Upper lobe of left lung (tissue), 6 donors: ENCODE results near the gene NAA25. TPM values are rescaled to one million over a fixed set of nuclear protein-coding genes. Genes with fewer than 3 reads are reported as not detected.
A peak's percentile ranks its signal among the peaks of the same experiment; 100 is the strongest.

Source experiments
- ATAC-seq, 2 donors: fragments of 200-7000 bp; cut with Tn5 transposase; one replicate each; pipeline ENCODE4 v1.9.1; 2022; ENCODE audit warnings: mild to moderate bottlenecking in 2 of 2, moderate library complexity in 2 of 2; ENCODE audit not compliant: low FRiP score in 2 of 2
- DNase-seq, 2 donors: peaks; one replicate each; pipeline ENCODE4 v3.0.0-alpha.2; 2019 to 2020
- H3K27ac ChIP-seq, 4 donors: fragments of 200-600 bp; sonication (generic); one replicate each; pipeline ENCODE4 v1.5.1; 2016 to 2019
- H3K27me3 ChIP-seq, 4 donors: fragments of 200-600 bp; sonication (generic); one replicate each; pipeline ENCODE4 v1.5.1; 2017 to 2019
- H3K36me3 ChIP-seq, 4 donors: fragments of 200-600 bp; sonication (generic); one replicate each; pipeline ENCODE4 v1.5.1; 2016 to 2019
- H3K4me1 ChIP-seq, 4 donors: fragments of 200-600 bp; sonication (generic); one replicate each; pipeline ENCODE4 v1.5.1; 2018 to 2019
- H3K4me3 ChIP-seq, 4 donors: fragments of 200-600 bp; sonication (generic); one replicate each; pipeline ENCODE4 v1.5.1; 2017 to 2019; ENCODE audit warnings: mild to moderate bottlenecking in 2 of 4, moderate library complexity in 1 of 4
- H3K9me3 ChIP-seq, 4 donors: fragments of 200-600 bp; sonication (generic); one replicate each; pipeline ENCODE4 v1.5.1; 2018 to 2019
- CTCF ChIP-seq, 6 experiments: fragments of 450-650 bp in 4 of 6; fragments of 200-600 bp in 2 of 6; sonication (generic) in 2 of 6; IDR thresholded peaks; one replicate each; pipeline ENCODE4 v1.5.1; 2016 to 2019; ENCODE audit warnings: antibody characterized with exemption in 6 of 6
- EP300 ChIP-seq, 4 donors: sonication (generic); formaldehyde crosslinking; IDR thresholded peaks; one replicate each; pipeline ENCODE4 v1.5.1; 2017; ENCODE audit warnings: antibody characterized with exemption in 4 of 4, control low read depth in 2 of 4
- POLR2A ChIP-seq, 4 donors: fragments of 450-650 bp; IDR thresholded peaks; one replicate each; pipeline ENCODE4 v1.5.1; 2016 to 2017; ENCODE audit warnings: antibody characterized with exemption in 4 of 4, mild to moderate bottlenecking in 2 of 4
- POLR2AphosphoS5 ChIP-seq, 2 donors: sonication (generic); formaldehyde crosslinking; IDR thresholded peaks; one replicate each; pipeline ENCODE4 v1.5.1; 2017; ENCODE audit warnings: antibody characterized with exemption in 2 of 2
- WGBS, 2 donors: methylation state at CpG; one replicate each; pipeline ENCODE4 v1.1.5; 2017 to 2018; 5-methylcytosine and 5-hydroxymethylcytosine counted together
- total RNA-seq, 6 donors: library from RNA; depleted of rRNA in 4 of 6; stranded (reverse); fragments of >200 nt in 4 of 6; gene quantifications; one replicate each; pipeline versions ENCODE4 v1.1.0 to v1.2.1, GENCODE V29; 2016 to 2021
- donor health status: DM: no; HTN: no; CAD: no; lungs with moderate emphysema.
- donor health status: DM: no; HTN: yes; CAD: no; lungs with severe emphysema.

Gene NAA25
- total RNA-seq, 6 donors from 2014 or later: 15.0 to 30.3 (median 19.4) TPM

GRCh38 chr12:112032292-112032691 is 76.3 kb downstream of the NAA25 start:
- Histone ChIP-seq H3K4me3 (no peak overlapping the region), H3K27ac (no peak overlapping the region), H3K27me3 (no peaks in the 10 kb centered on the region), H3K36me3 (peaks cover 6 to 80% (median 31%) of the 10 kb centered on the region in 4 donors), H3K4me1 (peaks cover 0 to 4% (median 0%) of the 10 kb centered on the region in 4 donors), H3K9me3 (no peaks in the 10 kb centered on the region)
- DNase-seq (no peak), ATAC-seq (no peak)
- 92 to 97% methylated on average over 5 of the region's 5 CpGs for WGBS, 2 donors
- TF ChIP-seq CTCF (IDR thresholded peaks at IDR 0.05): no peak
- TF ChIP-seq EP300 (IDR thresholded peaks at IDR 0.05): no peak

- no peaks in the 10 kb centered on the region for H3K27me3 ChIP-seq
- no peak overlapping the region for H3K27ac ChIP-seq
- H3K4me1 ChIP-seq: peaks cover 0 to 4% (median 0%) of the 10 kb centered on the region in 4 donors
- 68 to 72% methylated on average over 2 of the region's 2 CpGs for WGBS, 2 donors
- TF ChIP-seq CTCF (IDR thresholded peaks at IDR 0.05): no peak
- no peak for TF ChIP-seq POLR2AphosphoS5 (IDR thresholded peaks at IDR 0.05)
- no peak for TF ChIP-seq EP300 (IDR thresholded peaks at IDR 0.05)
- TF ChIP-seq POLR2A (IDR thresholded peaks at IDR 0.05): no peak
- H3K36me3 ChIP-seq: peaks cover 6 to 75% (median 28%) of the 10 kb centered on the region in 4 donors
- H3K9me3 ChIP-seq: no peaks in the 10 kb centered on the region
- ATAC-seq (no peak), DNase-seq (no peak)
- no peak overlapping the region for H3K4me3 ChIP-seq
These were observed 77.1 kb downstream of the NAA25 start for GRCh38 chr12:112031472-112031871.

GRCh38 chr12:112029301-112029700 is 79.3 kb downstream of the NAA25 start:
- no peak for DNase-seq
- no peaks in the 10 kb centered on the region for H3K27me3 ChIP-seq
- TF ChIP-seq EP300 (IDR thresholded peaks at IDR 0.05): no peak
- TF ChIP-seq POLR2A (IDR thresholded peaks at IDR 0.05): no peak
- no peak for TF ChIP-seq POLR2AphosphoS5 (IDR thresholded peaks at IDR 0.05)
- TF ChIP-seq CTCF (IDR thresholded peaks at IDR 0.05): no peak
- peaks cover 3 to 62% (median 21%) of the 10 kb centered on the region in 4 donors for H3K36me3 ChIP-seq
- H3K27ac ChIP-seq: no peak overlapping the region
- H3K9me3 ChIP-seq: no peaks in the 10 kb centered on the region
- WGBS, 2 donors: 75 to 88% methylated on average over 2 of the region's 2 CpGs
- no peak overlapping the region for H3K4me3 ChIP-seq
- ATAC-seq: no peak
- H3K4me1 ChIP-seq: peaks cover 0 to 8% (median 6%) of the 10 kb centered on the region in 4 donors

GRCh38 chr12:112025808-112026375 is 82.7 kb downstream of the NAA25 start:
- H3K4me3 ChIP-seq: no peak overlapping the region
- TF ChIP-seq CTCF (IDR thresholded peaks at IDR 0.05): no peak
- H3K36me3 ChIP-seq: peaks cover 10 to 68% (median 23%) of the 10 kb centered on the region in 4 donors
- peaks cover 0 to 7% (median 5%) of the 10 kb centered on the region in 4 donors for H3K4me1 ChIP-seq
- DNase-seq: no peak
- peak overlapping the region in 1 of 4 donors; percentile 31 for H3K27ac ChIP-seq
- 55 to 62% methylated on average over 4 of the region's 4 CpGs for WGBS, 2 donors
- no peak for ATAC-seq
- no peaks in the 10 kb centered on the region for H3K9me3 ChIP-seq
- H3K27me3 ChIP-seq: no peaks in the 10 kb centered on the region

GRCh38 chr12:112023759-112024396 is 84.7 kb downstream of the NAA25 start:
- peaks cover 3 to 16% (median 6%) of the 10 kb centered on the region in 4 donors for H3K4me1 ChIP-seq
- WGBS, 2 donors: 78 to 83% methylated on average over 4 of the region's 4 CpGs
- H3K4me3 ChIP-seq: no peak overlapping the region
- H3K27me3 ChIP-seq: no peaks in the 10 kb centered on the region
- DNase-seq (no peak), ATAC-seq (no peak)
- no peak for TF ChIP-seq CTCF (IDR thresholded peaks at IDR 0.05)
- no peak for TF ChIP-seq POLR2AphosphoS5 (IDR thresholded peaks at IDR 0.05)
- no peak for TF ChIP-seq POLR2A (IDR thresholded peaks at IDR 0.05)
- no peak for TF ChIP-seq EP300 (IDR thresholded peaks at IDR 0.05)
- H3K36me3 ChIP-seq: peaks cover 17 to 68% (median 35%) of the 10 kb centered on the region in 4 donors
- no peak overlapping the region for H3K27ac ChIP-seq
- H3K9me3 ChIP-seq: no peaks in the 10 kb centered on the region
